Ovary (tissue), 9 donors: ENCODE results near the gene SLC7A1. TPM values are rescaled to one million over a fixed set of nuclear protein-coding genes. Genes with fewer than 3 reads are reported as not detected.

ENCODE experiments used
- DNase-seq, 5 donors: peaks; one replicate each; pipeline ENCODE4 v3.0.0-alpha.2; 2019 to 2020
- H3K27ac ChIP-seq, 2 donors: fragments of 200-600 bp; one replicate each; pipeline versions ENCODE4 v1.5.1 to v1.8.0; 2019 to 2022
- H3K27me3 ChIP-seq: fragments of 200-600 bp; one replicate; pipeline ENCODE4 v1.8.0; 2022
- H3K36me3 ChIP-seq: fragments of 200-600 bp; sonication (generic); one replicate; pipeline ENCODE4 v1.5.1; 2019
- H3K4me1 ChIP-seq: one replicate; pipeline ENCODE4 v1.8.1; 2013; ENCODE audit warnings: mild to moderate bottlenecking, moderate library complexity; ENCODE audit not compliant: insufficient read depth
- H3K4me3 ChIP-seq: fragments of 200-600 bp; sonication (generic); one replicate; pipeline ENCODE4 v1.5.1; 2017
- H3K9me3 ChIP-seq, 2 donors: fragments of 200-600 bp in 1 of 2; sonication (generic) in 1 of 2; one replicate each; pipeline versions ENCODE4 v1.5.1 to v1.8.1; 2013 to 2019; ENCODE audit warnings: mild to moderate bottlenecking in 1 of 2, moderate library complexity in 1 of 2
- CTCF ChIP-seq, 3 donors: fragments of 450-650 bp in 2 of 3; fragments of 200-600 bp in 1 of 3; IDR thresholded peaks; one replicate each; pipeline versions ENCODE4 v1.5.1 to v1.8.0; 2016 to 2022; ENCODE audit warnings: antibody characterized with exemption in 3 of 3, mild to moderate bottlenecking in 1 of 3
- EP300 ChIP-seq: sonication (generic); formaldehyde crosslinking; IDR thresholded peaks from one replicate; pipeline ENCODE4 v1.6.1; 2017; ENCODE audit warnings: antibody characterized with exemption
- POLR2A ChIP-seq: fragments of 450-650 bp; IDR thresholded peaks from one replicate; pipeline ENCODE4 v1.6.1; 2017; ENCODE audit warnings: antibody characterized with exemption, mild to moderate bottlenecking, moderate library complexity
- WGBS, 3 donors: extraction: QIAGEN DNeasy Blood & Tissue Kit in 1 of 3; methylation state at CpG; one replicate each; pipeline versions ENCODE4 v1.1.5 to v1.1.7; 2013 to 2017; 5-methylcytosine and 5-hydroxymethylcytosine counted together
- intact Hi-C, 4 donors: fragments of 100-400 bp; cut with DNase I; formaldehyde crosslinking; loops; one replicate each; pipeline versions ENCODE4 v1.11.0 to v1.15.1; 2022 to 2023
- polyA plus RNA-seq, 2 donors: library from polyadenylated mRNA; stranded (reverse); fragments of 200-250 nt in 1 of 2; fragments of 350-450 nt in 1 of 2; fragmentation: Illumina TruSeq in 1 of 2; extraction: RNeasy Lipid Tissue Mini Kit (QIAGEN cat#74804) in 1 of 2; gene quantifications; one replicate each; pipeline ENCODE4 v1.2.3, GENCODE V29; 2013 to 2014
- total RNA-seq, 7 donors: library from RNA; depleted of rRNA in 2 of 7; stranded (reverse); fragments of >200 nt in 2 of 7; fragmentation: NEBNext Ultra II Directional in 3 of 7; extraction: Animal tissue kit (Norgen Biotek cat#: 25700) in 3 of 7; gene quantifications; one replicate each; pipeline versions ENCODE4 v1.1.0 to v1.2.4, GENCODE V29; 2016 to 2023
- donor health status: DM: no; HTN: no; CAD: no; lungs with moderate emphysema.
- donor health status: DM: no; HTN: no; CAD: no.
- donor health status: Bipolar disorder and iron deficiency.
- donor health status: DM: yes; HTN: yes; CAD: no.
- donor health status: DM: no; HTN: no; CAD: no.
- donor health status: DM: yes; HTN: yes; CAD: no.

SLC7A1 gene
- total and polyA plus RNA-seq, 9 donors = 3.3 to 98.7 (median 14.0) TPM

- 94 to 96% (median 95%) methylated on average over 15 of the region's 15 CpGs for WGBS, 3 donors
- Histone ChIP-seq H3K36me3 (no peaks in the 10 kb centered on the region), H3K27me3 (no peaks in the 10 kb centered on the region), H3K9me3 (no peaks in the 10 kb centered on the region), H3K27ac (no peak overlapping the region), H3K4me1 (peaks cover 3% of the 10 kb centered on the region), H3K4me3 (no peak overlapping the region)
- no peak for TF ChIP-seq POLR2A
- no peak for TF ChIP-seq EP300
- no peak for TF ChIP-seq CTCF (IDR thresholded peaks at IDR 0.05)
- DNase-seq = no peak
- intact Hi-C loops = loop anchor here in 2 of 4 donors (5.0 to 10.0 kb wide), 3 partner anchors 270 to 608 kb away; no protein-coding TSS in a partner anchor
These were observed 90.8 kb downstream of the SLC7A1 start for GRCh38 chr13:29504691-29505090.

- Histone ChIP-seq H3K4me1 (peaks cover 3% of the 10 kb centered on the region), H3K36me3 (no peaks in the 10 kb centered on the region), H3K27ac (no peak overlapping the region), H3K4me3 (no peak overlapping the region), H3K27me3 (no peaks in the 10 kb centered on the region), H3K9me3 (no peaks in the 10 kb centered on the region)
- 65 to 86% (median 80%) methylated on average over 32 of the region's 32 CpGs for WGBS, 3 donors
- intact Hi-C loops = loop anchor here in 2 of 4 donors (10.0 kb wide), 2 partner anchors 272 to 342 kb away; no protein-coding TSS in a partner anchor
- no peak for DNase-seq
- no peak for TF ChIP-seq CTCF (IDR thresholded peaks at IDR 0.05)
- TF ChIP-seq POLR2A = no peak
- no peak for TF ChIP-seq EP300
These were observed 92.2 kb downstream of the SLC7A1 start for GRCh38 chr13:29503041-29503837.

GRCh38 chr13:29502391-29503008 lies 93.0 kb downstream of the SLC7A1 start:
- WGBS, 3 donors = 80 to 86% (median 81%) methylated on average over 13 of the region's 13 CpGs
- TF ChIP-seq EP300 (no peak), CTCF (IDR thresholded peaks at IDR 0.05) (no peak)

GRCh38 chr13:29501674-29502073 lies 93.8 kb downstream of the SLC7A1 start:
- no peak for TF ChIP-seq POLR2A
- H3K27ac ChIP-seq = no peak overlapping the region
- peaks cover 8% of the 10 kb centered on the region for H3K4me1 ChIP-seq
- 82 to 93% (median 84%) methylated on average over 4 of the region's 4 CpGs for WGBS, 3 donors
- H3K4me3 ChIP-seq = no peak overlapping the region
- intact Hi-C loops = loop anchor here in 2 of 4 donors (10.0 kb wide), 2 partner anchors 273 to 343 kb away; no protein-coding TSS in a partner anchor
- no peaks in the 10 kb centered on the region for H3K9me3 ChIP-seq
- DNase-seq = no peak
- H3K27me3 ChIP-seq = no peaks in the 10 kb centered on the region
- no peaks in the 10 kb centered on the region for H3K36me3 ChIP-seq

More at GRCh38 chr13:29502391-29503008, 93.0 kb downstream of the SLC7A1 start:
- no peaks in the 10 kb centered on the region for H3K9me3 ChIP-seq
- H3K27ac ChIP-seq = no peak overlapping the region
- peaks cover 4% of the 10 kb centered on the region for H3K4me1 ChIP-seq
- no peaks in the 10 kb centered on the region for H3K27me3 ChIP-seq
- no peak overlapping the region for H3K4me3 ChIP-seq
- intact Hi-C loops = loop anchor here in 2 of 4 donors (10.0 kb wide), 2 partner anchors 272 to 342 kb away; no protein-coding TSS in a partner anchor
- no peak for DNase-seq
- H3K36me3 ChIP-seq = no peaks in the 10 kb centered on the region
